IMR-90 (cell line): ENCODE data around the gene ESYT3. TPM values are rescaled to one million over a fixed set of nuclear protein-coding genes. Genes with fewer than 3 reads are reported as not detected.

Source experiments
- ATAC-seq: fragments of 200-7000 bp; cut with Tn5 transposase; 2 replicates; pipeline ENCODE4 v1.9.1; 2020; ENCODE audit warnings: low read depth, mild to moderate bottlenecking, moderate library complexity
- BruUV-seq: library from RNA; stranded (reverse); fragments of 400-500 nt; replicated peaks from 2 replicates; lab custom pipeline; 2021; lab: Mats Ljungman, UMichigan
- CTCF ChIA-PET: fragments of 300-600 bp; formaldehyde crosslinking; extraction: SDS; loops from one replicate; lab custom pipeline; 2021; ENCODE audit warnings: antibody characterized with exemption; lab: Yijun Ruan, JAX
- POLR2A ChIA-PET: fragments of 300-600 bp; sonication (Branson Sonifier 250); formaldehyde crosslinking; loops from one replicate; lab custom pipeline; 2022; ENCODE audit warnings: antibody characterized with exemption; ENCODE audit not compliant: unreplicated experiment; lab: Charles Lee
- DNase-seq: peaks from one replicate; pipeline ENCODE4 v3.0.0; 2013
- H2AFZ ChIP-seq: replicated peaks from 2 replicates; pipeline ENCODE3; 2013; ENCODE audit warnings: low read length, mild to moderate bottlenecking; ENCODE audit not compliant: poor library complexity
- H2AK5ac ChIP-seq: 2 replicates; pipeline ENCODE4 v1.6.1; 2013; ENCODE audit warnings: low read depth, low read length, inconsistent platforms
- H2AK9ac ChIP-seq: replicated peaks from 2 replicates; pipeline ENCODE3; 2013; ENCODE audit warnings: mild to moderate bottlenecking, low read depth, low read length, moderate library complexity; ENCODE audit not compliant: poor library complexity
- H2BK120ac ChIP-seq: 2 replicates; pipeline ENCODE4 v1.6.1; 2013; ENCODE audit warnings: low read depth, low read length, inconsistent platforms
- H2BK15ac ChIP-seq: 3 replicates; pipeline ENCODE4 v1.6.1; 2013; ENCODE audit warnings: low read depth, low read length, inconsistent platforms
- H2BK20ac ChIP-seq: 2 replicates; pipeline ENCODE4 v1.6.1; 2013; ENCODE audit warnings: low read depth, mild to moderate bottlenecking, inconsistent platforms, low read length, moderate library complexity
- H2BK5ac ChIP-seq: 2 replicates; pipeline ENCODE4 v1.6.1; 2013; ENCODE audit warnings: mild to moderate bottlenecking, low read depth, low read length, inconsistent platforms; ENCODE audit not compliant: poor library complexity, severe bottlenecking
- H3K14ac ChIP-seq: replicated peaks from 2 replicates; pipeline ENCODE4 v1.6.1; 2013; ENCODE audit warnings: low read depth, low read length, inconsistent platforms
- H3K18ac ChIP-seq: 2 replicates; pipeline ENCODE4 v1.6.1; 2013; ENCODE audit warnings: low read depth, low read length, control low read depth
- H3K23ac ChIP-seq: 2 replicates; pipeline ENCODE4 v1.6.1; 2013; ENCODE audit warnings: low read depth, low read length, inconsistent platforms
- H3K27ac ChIP-seq: 2 replicates; pipeline ENCODE4 v1.5.1; 2013; ENCODE audit warnings: mild to moderate bottlenecking, control low read depth, low read length; ENCODE audit not compliant: insufficient read depth
- H3K27me3 ChIP-seq: 2 replicates; pipeline ENCODE4 v1.6.1; 2013; ENCODE audit warnings: low read length; ENCODE audit not compliant: control insufficient read depth, insufficient read depth
- H3K36me3 ChIP-seq: 2 replicates; pipeline ENCODE4 v1.6.1; 2013; ENCODE audit warnings: low read length, mixed read lengths; ENCODE audit not compliant: control insufficient read depth, insufficient read depth
- H3K4ac ChIP-seq: 2 replicates; pipeline ENCODE4 v1.6.1; 2013; ENCODE audit warnings: low read depth, low read length, inconsistent platforms
- H3K4me1 ChIP-seq: 2 replicates; pipeline ENCODE4 v1.6.1; 2013; ENCODE audit warnings: low read length, mixed read lengths; ENCODE audit not compliant: control insufficient read depth, insufficient read depth
- H3K4me2 ChIP-seq: 2 replicates; pipeline ENCODE4 v1.6.1; 2013; ENCODE audit warnings: low read depth, mild to moderate bottlenecking, control low read depth, low read length, moderate library complexity
- H3K4me3 ChIP-seq: 2 replicates; pipeline ENCODE4 v1.5.1; 2013; ENCODE audit warnings: low read depth, mild to moderate bottlenecking, control low read depth, low read length, moderate library complexity; ENCODE audit not compliant: insufficient read depth
- H3K56ac ChIP-seq: 2 replicates; pipeline ENCODE4 v1.6.1; 2013; ENCODE audit warnings: low read length, inconsistent platforms; ENCODE audit not compliant: insufficient read depth; ENCODE audit errors: extremely low read depth
- H3K79me1 ChIP-seq, 2 experiments: 2 replicates each; pipeline ENCODE4 v1.6.1; 2013; ENCODE audit warnings: low read length in 2 of 2, inconsistent platforms in 1 of 2, low read depth in 1 of 2
- H3K9ac ChIP-seq: 2 replicates; pipeline ENCODE4 v1.6.1; 2013; ENCODE audit warnings: low read depth, low read length, control low read depth
- H3K9me1 ChIP-seq: 2 replicates; pipeline ENCODE4 v1.6.1; 2013; ENCODE audit warnings: low read length, inconsistent platforms; ENCODE audit not compliant: insufficient read depth
- H3K9me3 ChIP-seq: 2 replicates; pipeline ENCODE4 v1.6.1; 2013; ENCODE audit warnings: low read length; ENCODE audit not compliant: control insufficient read depth, insufficient read depth
- H4K20me1 ChIP-seq: 2 replicates; pipeline ENCODE4 v1.6.1; 2013; ENCODE audit warnings: low read length, inconsistent platforms; ENCODE audit not compliant: insufficient read depth
- H4K5ac ChIP-seq: 2 replicates; pipeline ENCODE4 v1.6.1; 2013; ENCODE audit warnings: mild to moderate bottlenecking, low read depth, low read length, control low read depth
- H4K8ac ChIP-seq, 2 experiments: 2 replicates each; pipeline ENCODE4 v1.6.1; 2013; ENCODE audit warnings: low read depth in 2 of 2, low read length in 2 of 2, control low read depth in 1 of 2, inconsistent platforms in 1 of 2
- H4K91ac ChIP-seq: 2 replicates; pipeline ENCODE4 v1.6.1; 2013; ENCODE audit warnings: low read depth, low read length, inconsistent platforms; ENCODE audit not compliant: insufficient read depth
- BHLHE40 ChIP-seq: fragments of 150-350 bp; IDR thresholded peaks from 2 replicates; pipeline ENCODE4 v1.6.1; 2016; ENCODE audit warnings: mild to moderate bottlenecking, low read depth, low read length
- CEBPB ChIP-seq: IDR thresholded peaks from 2 replicates; pipeline ENCODE4 v1.6.1; 2012; ENCODE audit warnings: low read depth, low read length, improper control_type of control experiment
- CHD1 ChIP-seq: IDR thresholded peaks from 2 replicates; pipeline ENCODE4 v1.6.1; 2012; ENCODE audit warnings: low read depth, low read length, improper control_type of control experiment
- CTCF ChIP-seq: conservative IDR thresholded peaks from 2 replicates; pipeline ENCODE4 v1.5.1; 2012; ENCODE audit warnings: mild to moderate bottlenecking, low read depth, low read length, improper control_type of control experiment
- FOS ChIP-seq: fragments of 150-350 bp; IDR thresholded peaks from 2 replicates; pipeline ENCODE4 v1.6.1; 2016; ENCODE audit warnings: low read depth, low read length
- MAFK ChIP-seq: IDR thresholded peaks from 2 replicates; pipeline ENCODE4 v1.6.1; 2012; ENCODE audit warnings: low read depth, low read length, improper control_type of control experiment
- MAZ ChIP-seq: IDR thresholded peaks from 2 replicates; pipeline ENCODE4 v1.6.1; 2012; ENCODE audit warnings: low read depth, mild to moderate bottlenecking, low read length, improper control_type of control experiment, moderate library complexity, borderline replicate concordance
- MXI1 ChIP-seq: IDR thresholded peaks from 2 replicates; pipeline ENCODE4 v1.6.1; 2012; ENCODE audit warnings: low read depth, mild to moderate bottlenecking, low read length, moderate library complexity, borderline replicate concordance
- NFE2L2 ChIP-seq: fragments of 150-350 bp; IDR thresholded peaks from 2 replicates; pipeline ENCODE4 v1.6.1; 2016; ENCODE audit warnings: low read depth, mild to moderate bottlenecking, low read length
- POLR2A ChIP-seq: IDR thresholded peaks from 2 replicates; pipeline ENCODE4 v1.6.1; 2012; ENCODE audit warnings: mild to moderate bottlenecking, low read depth, low read length
- RAD21 ChIP-seq: IDR thresholded peaks from 2 replicates; pipeline ENCODE4 v1.6.1; 2012; ENCODE audit warnings: low read length, improper control_type of control experiment
- RCOR1 ChIP-seq: IDR thresholded peaks from 2 replicates; pipeline ENCODE4 v1.6.1; 2012; ENCODE audit warnings: mild to moderate bottlenecking, low read length, improper control_type of control experiment; ENCODE audit not compliant: insufficient replicate concordance
- RFX5 ChIP-seq: IDR thresholded peaks from 2 replicates; pipeline ENCODE4 v1.8.0; 2012; ENCODE audit warnings: low read depth, mild to moderate bottlenecking, low read length, moderate library complexity
- SMC3 ChIP-seq: fragments of 150-350 bp; IDR thresholded peaks from 2 replicates; pipeline ENCODE4 v1.6.1; 2016; ENCODE audit warnings: low read depth, mild to moderate bottlenecking, antibody characterized with exemption, low read length, moderate library complexity
- USF2 ChIP-seq: fragments of 150-350 bp; IDR thresholded peaks from 2 replicates; pipeline ENCODE4 v1.6.1; 2017; ENCODE audit warnings: mild to moderate bottlenecking, antibody characterized with exemption, low read length, low read depth
- WGBS, 2 experiments: methylation state at CpG; one replicate each; pipeline versions ENCODE4 v1.1.5 to v1.1.7; 2013; ENCODE audit warnings: missing lambda C conversion rate in 2 of 2; ENCODE audit not compliant: insufficient read length in 1 of 2; ENCODE audit errors: extremely low coverage in 2 of 2; 5-methylcytosine and 5-hydroxymethylcytosine counted together
- dilution Hi-C: fragments of 300-500 bp; cut with HindIII; formaldehyde crosslinking; loops from one replicate; pipeline ENCODE4 v1.14.3; 2018; ENCODE audit warnings: low sequenced_read_pairs; ENCODE audit not compliant: unreplicated experiment
- in situ Hi-C: fragments of 300-500 bp; cut with MboI; formaldehyde crosslinking; loops from 3 replicates; pipeline ENCODE4 v1.14.3; 2019; ENCODE audit warnings: low sequenced_read_pairs, inconsistent platforms, mixed read lengths
- intact Hi-C: fragments of 100-400 bp; cut with micrococcal nuclease; formaldehyde crosslinking; loops from 2 replicates; pipeline ENCODE4 v1.10.0; 2022
- polyA plus RNA-seq, 3 experiments: library from polyadenylated mRNA; depleted of rRNA; stranded (reverse); fragments of >200 nt; gene quantifications; 2 replicates each; pipeline ENCODE4 v1.2.3, GENCODE V29; 2012; ENCODE audit warnings: low replicate concordance in 1 of 3
- total RNA-seq: library from RNA; depleted of rRNA; stranded (reverse); fragments of >200 nt; gene quantifications from 2 replicates; pipeline ENCODE4 v1.2.3, GENCODE V29; 2012
- TF ChIP-seq, protein P1 (sequence below): fragments of 150-350 bp; IDR thresholded peaks from 2 replicates; pipeline ENCODE4 v1.6.1; 2016; ENCODE audit warnings: low read depth, mild to moderate bottlenecking, low read length, moderate library complexity, borderline replicate concordance

Gene ESYT3
- total and polyA plus RNA-seq, 2 of the 4 experiments (the other 2 are of a cell fraction): under 0.01 to 0.02 TPM

GRCh38 chr3:138449490-138449889 is 15.1 kb downstream of the ESYT3 start:
- Histone ChIP-seq H3K18ac (no peak overlapping the region), H3K27me3 (peaks cover 12% of the 10 kb centered on the region), H2AFZ (no peak overlapping the region), H3K23ac (no peak overlapping the region), H3K36me3 (no peaks in the 10 kb centered on the region), H3K14ac (no peak overlapping the region), H2BK5ac (no peak overlapping the region), H2BK15ac (no peak overlapping the region), H3K4me2 (no peak overlapping the region), H2AK9ac (no peak overlapping the region), H2BK20ac (no peak overlapping the region), H3K4ac (no peak overlapping the region), H2AK5ac (no peak overlapping the region), H4K5ac (no peak overlapping the region), H4K91ac (no peak overlapping the region), H3K4me3 (no peak overlapping the region), H3K27ac (no peak overlapping the region), H4K8ac (no peak overlapping the region), H3K9me3 (no peaks in the 10 kb centered on the region), H2BK120ac (no peak overlapping the region), H3K56ac (no peak overlapping the region), H3K4me1 (no peaks in the 10 kb centered on the region), H4K20me1 (no peaks in the 10 kb centered on the region), H3K9me1 (no peaks in the 10 kb centered on the region), H3K9ac (no peak overlapping the region), H3K79me1 (no peaks in the 10 kb centered on the region)
- in situ Hi-C loops: no loop called here
- BruUV-seq: no TSS peak
- no CpG with 5 or more reads among the region's 3 CpGs for WGBS, 2 experiments
- TF ChIP-seq FOS (no peak), RAD21 (no peak), RFX5 (no peak), CEBPB (no peak), CHD1 (no peak), RCOR1 (no peak), POLR2A (no peak), MAFK (no peak), NFE2L2 (no peak), SMC3 (no peak), MXI1 (no peak), BHLHE40 (no peak), CTCF (no peak), MAZ (no peak), USF2 (no peak)
- TF ChIP-seq, protein P1, sequence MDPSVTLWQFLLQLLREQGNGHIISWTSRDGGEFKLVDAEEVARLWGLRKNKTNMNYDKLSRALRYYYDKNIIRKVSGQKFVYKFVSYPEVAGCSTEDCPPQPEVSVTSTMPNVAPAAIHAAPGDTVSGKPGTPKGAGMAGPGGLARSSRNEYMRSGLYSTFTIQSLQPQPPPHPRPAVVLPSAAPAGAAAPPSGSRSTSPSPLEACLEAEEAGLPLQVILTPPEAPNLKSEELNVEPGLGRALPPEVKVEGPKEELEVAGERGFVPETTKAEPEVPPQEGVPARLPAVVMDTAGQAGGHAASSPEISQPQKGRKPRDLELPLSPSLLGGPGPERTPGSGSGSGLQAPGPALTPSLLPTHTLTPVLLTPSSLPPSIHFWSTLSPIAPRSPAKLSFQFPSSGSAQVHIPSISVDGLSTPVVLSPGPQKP: no peak
- no peak for DNase-seq
- no peak for ATAC-seq
- ChIA-PET CTCF (no interaction called here), POLR2A (no interaction called here)
- intact Hi-C loops: no loop called here
- dilution Hi-C loops: no loop called here
